ENCODE data around the gene ADCY4. TPM values are rescaled to one million over a fixed set of nuclear protein-coding genes. Genes with fewer than 3 reads are reported as not detected.

The ADCY4 gene
- total RNA-seq, 1 experiment from 2014 or later: 1.1 TPM

DNA sequence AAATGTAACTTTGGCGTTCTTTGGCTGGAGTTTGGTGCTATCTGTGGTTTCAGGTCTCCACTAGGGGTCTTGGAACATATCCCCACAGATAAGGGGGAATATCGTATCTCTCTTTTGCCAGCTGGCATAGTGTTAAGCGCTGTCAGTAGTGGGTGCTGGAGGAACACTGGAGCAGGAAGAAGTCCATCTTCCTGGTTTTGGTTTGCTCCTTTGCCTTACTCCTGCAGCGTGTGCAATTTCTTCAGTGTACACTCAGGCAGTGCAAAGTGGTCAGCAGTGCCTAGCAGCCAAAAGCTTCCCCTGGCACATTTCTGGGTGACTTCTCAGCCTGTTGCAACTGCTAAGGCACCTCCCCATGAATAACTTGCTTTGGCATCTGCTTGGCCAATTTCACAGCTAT lies 16.6 kb upstream of the ADCY4 start:
- H3K27me3 Mint-ChIP-seq (ENCODE audit: low read depth): peaks cover 84% of the 10 kb centered on the region
- ATAC-seq (peak; percentile 50), DNase-seq (ENCODE audit: low spot score) (no peak)
- POLR2A ChIA-PET: no interaction called here
- TF ChIP-seq FOXP1 (CRISPR knock-in tag; IDR thresholded peaks at IDR 0.05; ENCODE audit: borderline replicate concordance): no peak
- TF ChIP-seq, protein P1, sequence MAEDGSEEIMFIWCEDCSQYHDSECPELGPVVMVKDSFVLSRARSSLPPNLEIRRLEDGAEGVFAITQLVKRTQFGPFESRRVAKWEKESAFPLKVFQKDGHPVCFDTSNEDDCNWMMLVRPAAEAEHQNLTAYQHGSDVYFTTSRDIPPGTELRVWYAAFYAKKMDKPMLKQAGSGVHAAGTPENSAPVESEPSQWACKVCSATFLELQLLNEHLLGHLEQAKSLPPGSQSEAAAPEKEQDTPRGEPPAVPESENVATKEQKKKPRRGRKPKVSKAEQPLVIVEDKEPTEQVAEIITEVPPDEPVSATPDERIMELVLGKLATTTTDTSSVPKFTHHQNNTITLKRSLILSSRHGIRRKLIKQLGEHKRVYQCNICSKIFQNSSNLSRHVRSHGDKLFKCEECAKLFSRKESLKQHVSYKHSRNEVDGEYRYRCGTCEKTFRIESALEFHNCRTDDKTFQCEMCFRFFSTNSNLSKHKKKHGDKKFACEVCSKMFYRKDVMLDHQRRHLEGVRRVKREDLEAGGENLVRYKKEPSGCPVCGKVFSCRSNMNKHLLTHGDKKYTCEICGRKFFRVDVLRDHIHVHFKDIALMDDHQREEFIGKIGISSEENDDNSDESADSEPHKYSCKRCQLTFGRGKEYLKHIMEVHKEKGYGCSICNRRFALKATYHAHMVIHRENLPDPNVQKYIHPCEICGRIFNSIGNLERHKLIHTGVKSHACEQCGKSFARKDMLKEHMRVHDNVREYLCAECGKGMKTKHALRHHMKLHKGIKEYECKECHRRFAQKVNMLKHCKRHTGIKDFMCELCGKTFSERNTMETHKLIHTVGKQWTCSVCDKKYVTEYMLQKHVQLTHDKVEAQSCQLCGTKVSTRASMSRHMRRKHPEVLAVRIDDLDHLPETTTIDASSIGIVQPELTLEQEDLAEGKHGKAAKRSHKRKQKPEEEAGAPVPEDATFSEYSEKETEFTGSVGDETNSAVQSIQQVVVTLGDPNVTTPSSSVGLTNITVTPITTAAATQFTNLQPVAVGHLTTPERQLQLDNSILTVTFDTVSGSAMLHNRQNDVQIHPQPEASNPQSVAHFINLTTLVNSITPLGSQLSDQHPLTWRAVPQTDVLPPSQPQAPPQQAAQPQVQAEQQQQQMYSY (CRISPR knock-in tag; IDR thresholded peaks at IDR 0.05): peak; percentile 85
- TF ChIP-seq SOX15 (CRISPR knock-in tag; IDR thresholded peaks at IDR 0.05): no peak
- H3K4me3 Mint-ChIP-seq: no peak overlapping the region
- no peaks in the 10 kb centered on the region for H3K9me3 Mint-ChIP-seq
- CTCF ChIA-PET: interaction anchor here (0.6 to 5.8 kb wide), 10 partner anchors 12 to 90 kb away, joined by 3 to 35 read pairs (median 5); partner anchors contain the start of genes ADCY4 and RIPK3
- no peak overlapping the region for H3K27ac Mint-ChIP-seq
- H3K36me3 Mint-ChIP-seq: no peaks in the 10 kb centered on the region
- H3K4me1 Mint-ChIP-seq: no peaks in the 10 kb centered on the region

DNA sequence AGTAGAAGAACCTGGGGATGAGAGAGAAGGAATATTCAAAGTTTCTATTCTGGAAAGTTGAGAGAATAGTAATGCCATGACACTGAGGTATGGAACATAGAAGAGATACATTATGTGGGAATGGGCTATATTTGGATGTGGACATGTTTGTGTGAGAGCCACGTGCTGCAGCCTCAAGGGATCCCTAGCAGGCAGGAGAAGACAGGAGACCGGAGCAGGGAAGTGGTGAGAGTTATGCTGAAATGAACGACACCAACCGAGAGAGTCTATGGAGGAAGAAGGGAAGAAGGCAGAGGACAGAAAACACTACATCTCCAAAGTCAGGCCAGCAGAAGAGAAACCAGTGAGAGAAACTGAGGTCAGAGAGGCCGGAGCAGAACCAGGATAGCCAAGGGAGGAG lies 14.9 kb upstream of the ADCY4 start:
- DNase-seq (ENCODE audit: low spot score) (no peak), ATAC-seq (no peak)
- ChIA-PET POLR2A (interaction anchor here (0.7 kb wide), 1 partner anchor 73 kb away, joined by 3 read pairs; no protein-coding TSS in a partner anchor), CTCF (interaction anchor here (1.0 to 4.1 kb wide), 3 partner anchors 16 to 82 kb away, joined by 3 to 31 read pairs (median 21); no protein-coding TSS in a partner anchor)
- TF ChIP-seq, protein P2, sequence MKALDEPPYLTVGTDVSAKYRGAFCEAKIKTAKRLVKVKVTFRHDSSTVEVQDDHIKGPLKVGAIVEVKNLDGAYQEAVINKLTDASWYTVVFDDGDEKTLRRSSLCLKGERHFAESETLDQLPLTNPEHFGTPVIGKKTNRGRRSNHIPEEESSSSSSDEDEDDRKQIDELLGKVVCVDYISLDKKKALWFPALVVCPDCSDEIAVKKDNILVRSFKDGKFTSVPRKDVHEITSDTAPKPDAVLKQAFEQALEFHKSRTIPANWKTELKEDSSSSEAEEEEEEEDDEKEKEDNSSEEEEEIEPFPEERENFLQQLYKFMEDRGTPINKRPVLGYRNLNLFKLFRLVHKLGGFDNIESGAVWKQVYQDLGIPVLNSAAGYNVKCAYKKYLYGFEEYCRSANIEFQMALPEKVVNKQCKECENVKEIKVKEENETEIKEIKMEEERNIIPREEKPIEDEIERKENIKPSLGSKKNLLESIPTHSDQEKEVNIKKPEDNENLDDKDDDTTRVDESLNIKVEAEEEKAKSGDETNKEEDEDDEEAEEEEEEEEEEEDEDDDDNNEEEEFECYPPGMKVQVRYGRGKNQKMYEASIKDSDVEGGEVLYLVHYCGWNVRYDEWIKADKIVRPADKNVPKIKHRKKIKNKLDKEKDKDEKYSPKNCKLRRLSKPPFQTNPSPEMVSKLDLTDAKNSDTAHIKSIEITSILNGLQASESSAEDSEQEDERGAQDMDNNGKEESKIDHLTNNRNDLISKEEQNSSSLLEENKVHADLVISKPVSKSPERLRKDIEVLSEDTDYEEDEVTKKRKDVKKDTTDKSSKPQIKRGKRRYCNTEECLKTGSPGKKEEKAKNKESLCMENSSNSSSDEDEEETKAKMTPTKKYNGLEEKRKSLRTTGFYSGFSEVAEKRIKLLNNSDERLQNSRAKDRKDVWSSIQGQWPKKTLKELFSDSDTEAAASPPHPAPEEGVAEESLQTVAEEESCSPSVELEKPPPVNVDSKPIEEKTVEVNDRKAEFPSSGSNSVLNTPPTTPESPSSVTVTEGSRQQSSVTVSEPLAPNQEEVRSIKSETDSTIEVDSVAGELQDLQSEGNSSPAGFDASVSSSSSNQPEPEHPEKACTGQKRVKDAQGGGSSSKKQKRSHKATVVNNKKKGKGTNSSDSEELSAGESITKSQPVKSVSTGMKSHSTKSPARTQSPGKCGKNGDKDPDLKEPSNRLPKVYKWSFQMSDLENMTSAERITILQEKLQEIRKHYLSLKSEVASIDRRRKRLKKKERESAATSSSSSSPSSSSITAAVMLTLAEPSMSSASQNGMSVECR (CRISPR knock-in tag; IDR thresholded peaks at IDR 0.05; ENCODE audit: borderline replicate concordance): no peak
- no peak for TF ChIP-seq ZNF317 (CRISPR knock-in tag; IDR thresholded peaks at IDR 0.05; ENCODE audit: borderline replicate concordance, low read depth)
- H3K36me3 Mint-ChIP-seq: no peaks in the 10 kb centered on the region
- no peak overlapping the region for H3K4me3 Mint-ChIP-seq
- H3K4me1 Mint-ChIP-seq: no peaks in the 10 kb centered on the region
- no peak overlapping the region for H3K27ac Mint-ChIP-seq
- H3K9me3 Mint-ChIP-seq: no peaks in the 10 kb centered on the region
- peaks cover 91% of the 10 kb centered on the region for H3K27me3 Mint-ChIP-seq (ENCODE audit: low read depth)

DNA sequence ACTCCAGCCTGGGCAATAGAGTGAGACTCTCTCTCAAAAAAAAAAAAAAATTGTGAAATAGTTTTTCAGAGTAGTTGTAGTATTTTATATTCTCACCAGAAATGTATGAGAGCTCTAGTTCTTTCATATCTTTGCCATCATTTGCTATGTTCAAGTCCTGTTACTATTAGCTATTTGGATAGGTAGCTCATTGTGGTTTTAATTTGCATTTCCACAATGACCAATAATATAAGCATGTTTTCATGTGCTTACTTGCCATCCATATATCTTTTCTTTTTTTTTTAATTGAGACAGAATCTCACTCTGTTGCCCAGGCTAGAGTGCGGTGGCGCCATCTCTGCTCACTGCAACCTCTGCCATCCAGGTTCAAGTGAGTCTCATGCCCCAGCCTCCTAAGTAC lies 13.3 kb upstream of the ADCY4 start:
- H3K36me3 Mint-ChIP-seq: no peaks in the 10 kb centered on the region
- ChIA-PET CTCF (interaction anchor here (0.9 to 4.0 kb wide), 4 partner anchors 12 to 20 kb away, joined by 3 to 43 read pairs (median 4); partner anchors contain the start of gene ADCY4), POLR2A (interaction anchor here (0.5 kb wide), 1 partner anchor 36 kb away, joined by 3 read pairs; no protein-coding TSS in a partner anchor)
- H3K4me1 Mint-ChIP-seq: no peaks in the 10 kb centered on the region
- H3K27ac Mint-ChIP-seq: no peak overlapping the region
- TF ChIP-seq ZNF138 (CRISPR knock-in tag; conservative IDR thresholded peaks at IDR 0.05) (no peak), KAT7 (CRISPR knock-in tag; IDR thresholded peaks at IDR 0.05; ENCODE audit: borderline replicate concordance) (no peak), NR2C2 (CRISPR knock-in tag; IDR thresholded peaks at IDR 0.05) (no peak), ZNF263 (CRISPR knock-in tag; IDR thresholded peaks at IDR 0.05; ENCODE audit: low read depth) (no peak)
- TF ChIP-seq, protein P3, sequence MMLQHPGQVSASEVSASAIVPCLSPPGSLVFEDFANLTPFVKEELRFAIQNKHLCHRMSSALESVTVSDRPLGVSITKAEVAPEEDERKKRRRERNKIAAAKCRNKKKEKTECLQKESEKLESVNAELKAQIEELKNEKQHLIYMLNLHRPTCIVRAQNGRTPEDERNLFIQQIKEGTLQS (CRISPR knock-in tag; conservative IDR thresholded peaks at IDR 0.05): no peak
- TF ChIP-seq, protein P4, sequence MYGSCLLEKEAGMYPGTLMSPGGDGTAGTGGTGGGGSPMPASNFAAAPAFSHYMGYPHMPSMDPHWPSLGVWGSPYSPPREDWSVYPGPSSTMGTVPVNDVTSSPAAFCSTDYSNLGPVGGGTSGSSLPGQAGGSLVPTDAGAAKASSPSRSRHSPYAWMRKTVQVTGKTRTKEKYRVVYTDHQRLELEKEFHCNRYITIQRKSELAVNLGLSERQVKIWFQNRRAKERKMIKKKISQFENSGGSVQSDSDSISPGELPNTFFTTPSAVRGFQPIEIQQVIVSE (CRISPR knock-in tag; IDR thresholded peaks at IDR 0.05; ENCODE audit: borderline replicate concordance): no peak
- TF ChIP-seq, protein P5, sequence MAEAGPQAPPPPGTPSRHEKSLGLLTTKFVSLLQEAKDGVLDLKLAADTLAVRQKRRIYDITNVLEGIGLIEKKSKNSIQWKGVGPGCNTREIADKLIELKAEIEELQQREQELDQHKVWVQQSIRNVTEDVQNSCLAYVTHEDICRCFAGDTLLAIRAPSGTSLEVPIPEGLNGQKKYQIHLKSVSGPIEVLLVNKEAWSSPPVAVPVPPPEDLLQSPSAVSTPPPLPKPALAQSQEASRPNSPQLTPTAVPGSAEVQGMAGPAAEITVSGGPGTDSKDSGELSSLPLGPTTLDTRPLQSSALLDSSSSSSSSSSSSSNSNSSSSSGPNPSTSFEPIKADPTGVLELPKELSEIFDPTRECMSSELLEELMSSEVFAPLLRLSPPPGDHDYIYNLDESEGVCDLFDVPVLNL (CRISPR knock-in tag; IDR thresholded peaks at IDR 0.05; ENCODE audit: borderline replicate concordance, low read depth): no peak
- TF ChIP-seq, protein P6, sequence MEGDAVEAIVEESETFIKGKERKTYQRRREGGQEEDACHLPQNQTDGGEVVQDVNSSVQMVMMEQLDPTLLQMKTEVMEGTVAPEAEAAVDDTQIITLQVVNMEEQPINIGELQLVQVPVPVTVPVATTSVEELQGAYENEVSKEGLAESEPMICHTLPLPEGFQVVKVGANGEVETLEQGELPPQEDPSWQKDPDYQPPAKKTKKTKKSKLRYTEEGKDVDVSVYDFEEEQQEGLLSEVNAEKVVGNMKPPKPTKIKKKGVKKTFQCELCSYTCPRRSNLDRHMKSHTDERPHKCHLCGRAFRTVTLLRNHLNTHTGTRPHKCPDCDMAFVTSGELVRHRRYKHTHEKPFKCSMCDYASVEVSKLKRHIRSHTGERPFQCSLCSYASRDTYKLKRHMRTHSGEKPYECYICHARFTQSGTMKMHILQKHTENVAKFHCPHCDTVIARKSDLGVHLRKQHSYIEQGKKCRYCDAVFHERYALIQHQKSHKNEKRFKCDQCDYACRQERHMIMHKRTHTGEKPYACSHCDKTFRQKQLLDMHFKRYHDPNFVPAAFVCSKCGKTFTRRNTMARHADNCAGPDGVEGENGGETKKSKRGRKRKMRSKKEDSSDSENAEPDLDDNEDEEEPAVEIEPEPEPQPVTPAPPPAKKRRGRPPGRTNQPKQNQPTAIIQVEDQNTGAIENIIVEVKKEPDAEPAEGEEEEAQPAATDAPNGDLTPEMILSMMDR (IDR thresholded peaks at IDR 0.05): no peak
- TF ChIP-seq, protein P7, sequence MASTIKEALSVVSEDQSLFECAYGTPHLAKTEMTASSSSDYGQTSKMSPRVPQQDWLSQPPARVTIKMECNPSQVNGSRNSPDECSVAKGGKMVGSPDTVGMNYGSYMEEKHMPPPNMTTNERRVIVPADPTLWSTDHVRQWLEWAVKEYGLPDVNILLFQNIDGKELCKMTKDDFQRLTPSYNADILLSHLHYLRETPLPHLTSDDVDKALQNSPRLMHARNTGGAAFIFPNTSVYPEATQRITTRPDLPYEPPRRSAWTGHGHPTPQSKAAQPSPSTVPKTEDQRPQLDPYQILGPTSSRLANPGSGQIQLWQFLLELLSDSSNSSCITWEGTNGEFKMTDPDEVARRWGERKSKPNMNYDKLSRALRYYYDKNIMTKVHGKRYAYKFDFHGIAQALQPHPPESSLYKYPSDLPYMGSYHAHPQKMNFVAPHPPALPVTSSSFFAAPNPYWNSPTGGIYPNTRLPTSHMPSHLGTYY (CRISPR knock-in tag; IDR thresholded peaks at IDR 0.05): no peak
- H3K9me3 Mint-ChIP-seq: no peaks in the 10 kb centered on the region
- H3K27me3 Mint-ChIP-seq (ENCODE audit: low read depth): peaks cover 89% of the 10 kb centered on the region
- ATAC-seq (no peak), DNase-seq (ENCODE audit: low spot score) (no peak)
- no peak overlapping the region for H3K4me3 Mint-ChIP-seq

Data from WTC11 (cell line).